NCI-H1105 (cell line): ENCODE results near the gene CCDC70.
"Not testable (repeated sequence)": the region's sequence is repeated elsewhere in the genome, so short reads cannot be mapped to it uniquely, and the experiment has no call there.

Experiments
- DNase-seq: peaks from one replicate; lab custom pipeline; 2025; lab: John Stamatoyannopoulos, UW

The CCDC70 gene

DNA sequence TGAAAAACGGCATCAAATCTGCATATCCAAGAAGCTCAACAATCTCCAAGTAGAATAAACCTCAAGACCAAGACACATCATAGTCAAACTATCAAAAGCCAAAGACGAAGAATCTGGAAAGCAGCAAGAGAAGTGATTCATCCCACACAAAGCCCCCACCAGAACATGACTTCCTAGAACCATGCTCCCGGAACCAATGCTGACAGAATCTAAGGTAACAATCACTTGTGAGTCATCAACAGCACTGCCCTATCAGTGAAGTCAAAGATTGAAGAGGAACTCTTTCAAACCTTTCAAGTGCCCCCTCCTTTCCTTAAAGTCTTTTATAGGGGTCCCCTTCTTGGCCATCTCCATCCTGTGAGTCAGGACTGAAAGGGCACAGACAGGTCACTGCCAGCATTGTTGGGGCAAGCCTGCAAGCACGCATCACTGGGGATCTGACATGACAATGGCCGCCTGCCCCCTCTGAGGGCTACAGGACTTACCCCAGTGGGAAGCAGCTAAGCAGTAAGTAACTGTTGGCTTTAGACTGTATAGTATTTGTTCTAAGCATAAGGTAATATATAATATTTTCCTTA lies at the start of gene CCDC70:
Gene CCDC70, plus strand, starts transcription at position 247 of the 578 bp plus-strand sequence. CDS start 3,443 bp downstream, outside the sequence.
- DNase-seq, result no peak

DNA sequence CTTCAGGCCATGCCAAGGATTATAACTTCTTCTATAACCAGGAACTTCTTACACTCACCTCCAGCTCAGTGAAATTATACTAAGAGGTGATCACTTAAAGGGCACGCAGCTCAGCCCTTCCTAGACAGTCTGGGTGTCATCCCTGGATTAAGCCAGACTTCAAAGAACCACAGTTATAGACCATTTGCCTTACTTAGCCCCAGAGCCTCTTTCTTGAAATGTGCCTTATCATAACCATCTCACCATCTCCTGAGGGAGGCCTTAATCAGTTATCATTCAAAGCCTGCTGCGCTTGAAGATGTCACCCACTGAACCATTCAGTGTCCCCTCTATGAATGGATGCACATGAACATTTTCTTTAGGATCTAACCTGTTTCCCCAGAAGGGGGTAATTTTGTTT lies 47.7 kb upstream of the CCDC70 start:
- no peak for DNase-seq

DNA sequence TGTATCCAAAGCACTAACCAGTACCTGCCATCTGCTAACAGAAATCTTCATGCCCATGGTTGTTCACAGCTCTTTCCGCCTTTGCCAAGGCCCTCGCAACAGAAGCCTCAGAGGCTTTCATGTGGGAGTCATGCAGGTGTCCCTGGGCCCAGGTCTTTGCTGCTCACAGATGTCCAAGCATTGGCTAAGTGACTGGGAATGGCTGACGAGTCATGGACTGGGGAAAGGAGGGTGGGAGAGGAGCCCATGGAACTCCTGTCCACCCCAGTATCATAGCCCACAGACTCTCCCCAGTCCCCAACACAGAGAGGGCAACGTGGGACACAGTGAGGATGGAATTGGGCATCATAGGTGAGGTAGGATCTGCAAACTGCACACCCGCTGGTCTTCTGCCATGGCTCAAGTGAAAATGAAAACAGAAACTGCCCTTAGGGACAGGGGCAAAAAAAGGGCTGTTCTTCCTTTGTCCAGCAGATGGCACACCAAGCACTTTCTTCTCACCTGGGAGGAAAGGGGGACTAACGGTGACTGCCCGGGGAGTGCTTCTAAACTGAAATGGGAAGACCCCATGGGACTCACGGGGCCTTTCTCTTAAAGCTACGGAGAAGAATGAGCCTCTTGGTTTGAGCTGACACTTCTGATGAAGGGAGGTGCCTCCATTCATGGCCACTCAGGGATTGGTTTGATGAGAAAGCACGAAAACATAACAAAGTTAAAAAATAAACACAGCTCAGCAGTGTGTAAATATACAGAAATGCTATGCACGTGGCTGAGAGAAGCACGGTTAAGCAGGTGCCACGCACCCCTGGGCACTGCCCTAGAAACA lies 46.7 kb upstream of the CCDC70 start:
- no peak for DNase-seq

DNA sequence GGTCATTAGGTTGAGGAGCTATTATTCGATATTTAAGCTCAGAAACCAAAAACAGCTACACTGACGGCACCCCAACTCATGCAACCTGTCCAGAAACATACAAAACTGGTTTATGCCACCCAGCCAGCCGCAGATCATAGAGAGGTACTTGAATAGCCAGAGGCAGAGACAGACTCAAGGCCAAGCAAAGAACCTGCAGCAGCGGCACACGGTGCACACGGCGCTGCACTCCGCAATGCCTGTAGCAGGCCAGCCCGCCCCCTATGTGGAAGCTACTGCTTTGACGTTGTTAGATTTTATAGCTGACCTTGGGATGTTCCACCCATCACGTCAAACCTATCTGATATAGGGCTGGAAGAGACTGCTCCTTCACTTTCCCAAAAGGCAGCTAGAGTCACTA lies 45.9 kb upstream of the CCDC70 start:
- no peak for DNase-seq

DNA sequence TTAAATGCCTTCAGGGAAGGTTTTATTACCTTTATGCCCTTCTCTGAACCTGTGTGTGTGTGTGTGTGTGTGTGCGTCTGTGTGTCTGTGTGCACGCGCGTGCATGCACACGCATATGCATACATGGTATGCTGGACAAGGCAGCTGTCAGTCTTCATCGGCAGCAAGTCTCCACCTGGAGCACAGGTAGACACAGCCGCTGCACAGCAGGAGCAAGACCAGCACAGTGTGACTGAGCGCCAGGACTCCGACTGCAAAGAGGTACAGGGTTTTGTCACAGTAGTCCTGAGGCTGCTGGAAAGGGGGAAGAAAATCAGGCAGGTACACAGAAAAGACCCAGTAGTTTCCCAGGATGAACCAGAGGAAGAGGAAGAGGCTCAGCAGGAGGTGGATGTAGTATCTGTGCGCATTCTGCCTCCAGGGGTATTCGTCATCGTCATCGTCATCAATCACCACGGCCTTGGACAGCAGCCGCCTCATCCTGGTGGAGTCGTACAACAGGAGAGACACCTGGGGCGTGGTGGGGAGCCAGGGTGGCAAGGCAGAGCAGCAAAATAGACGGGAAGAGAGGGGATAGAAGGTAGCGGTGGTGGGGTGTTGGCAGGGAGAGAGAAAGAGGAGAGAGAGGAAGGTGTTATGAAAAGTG lies 45.0 kb upstream of the CCDC70 start:
- DNase-seq, result no peak

DNA sequence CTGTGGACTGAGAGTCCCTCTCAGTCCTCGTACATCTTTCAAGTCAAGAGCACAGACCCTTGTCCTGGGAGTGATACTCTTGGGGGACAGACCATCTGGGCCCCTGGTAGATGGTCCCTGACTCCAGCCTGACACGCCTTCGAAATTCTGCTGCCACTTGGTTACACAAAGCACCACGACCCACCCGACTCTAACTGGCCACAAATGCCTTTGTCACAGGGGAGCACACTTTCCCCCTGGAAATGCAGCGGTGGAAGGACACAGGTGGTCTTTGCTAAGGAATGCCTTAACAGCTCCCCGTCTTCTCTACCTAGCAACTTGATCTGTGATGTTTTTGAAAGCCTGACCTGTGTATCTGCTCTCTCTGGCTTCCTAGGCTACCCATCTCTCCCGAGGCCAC lies 44.1 kb upstream of the CCDC70 start:
- no peak for DNase-seq

DNA sequence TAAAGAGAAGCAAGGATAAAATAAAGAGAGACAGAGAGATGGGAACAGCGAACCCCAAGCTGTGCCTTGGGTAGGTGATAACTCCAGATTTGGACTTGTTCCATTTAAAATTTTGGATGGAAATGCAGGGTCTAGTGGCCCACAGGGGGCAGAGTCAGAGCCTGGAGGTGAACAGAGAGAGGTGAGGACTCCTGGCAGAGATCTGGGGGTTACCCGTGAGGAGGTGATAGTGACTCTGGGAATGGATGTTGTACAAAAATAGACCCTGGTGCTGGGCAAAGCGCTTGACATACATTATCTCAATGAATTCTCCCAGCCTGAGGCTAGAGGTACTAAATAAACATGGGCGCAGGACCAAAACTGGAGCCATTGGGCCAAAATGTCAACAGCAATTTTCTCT lies 43.5 kb upstream of the CCDC70 start:
- no peak for DNase-seq

DNA sequence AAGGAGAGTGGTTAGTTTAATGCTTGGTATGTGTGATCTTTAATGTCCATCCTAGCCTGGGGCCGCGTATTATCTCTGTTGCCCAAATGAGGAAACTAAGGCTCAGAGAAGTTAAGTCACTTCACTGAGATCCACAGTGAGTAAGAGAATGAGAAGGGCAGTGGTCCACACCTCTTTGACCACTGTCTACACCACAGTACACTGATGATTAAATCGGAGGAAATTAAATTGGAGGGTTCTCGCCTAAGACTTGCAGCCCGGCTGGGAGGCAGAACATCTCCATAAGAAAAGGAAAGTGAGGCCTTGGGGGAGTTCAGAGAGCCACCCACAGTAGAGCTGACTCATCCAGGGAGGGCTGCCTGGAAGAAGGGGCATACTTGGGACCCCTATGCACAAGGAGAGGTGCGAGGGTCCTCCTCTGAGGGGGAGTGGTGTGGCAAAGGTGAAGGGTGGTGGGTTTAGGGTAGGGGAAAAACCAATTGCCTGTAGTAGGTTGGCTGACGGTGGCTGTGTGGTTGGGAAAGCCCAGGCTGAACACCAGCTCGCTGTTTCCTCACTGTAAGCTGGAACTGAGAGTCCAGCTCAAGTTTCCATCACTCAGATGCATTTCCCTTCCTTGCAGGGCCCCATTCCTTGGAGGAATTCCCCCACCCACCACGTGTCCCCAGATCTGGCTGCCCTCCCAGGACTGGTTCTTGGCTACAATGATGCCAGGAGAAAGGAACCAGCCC lies 42.8 kb upstream of the CCDC70 start:
- DNase-seq, result no peak

DNA sequence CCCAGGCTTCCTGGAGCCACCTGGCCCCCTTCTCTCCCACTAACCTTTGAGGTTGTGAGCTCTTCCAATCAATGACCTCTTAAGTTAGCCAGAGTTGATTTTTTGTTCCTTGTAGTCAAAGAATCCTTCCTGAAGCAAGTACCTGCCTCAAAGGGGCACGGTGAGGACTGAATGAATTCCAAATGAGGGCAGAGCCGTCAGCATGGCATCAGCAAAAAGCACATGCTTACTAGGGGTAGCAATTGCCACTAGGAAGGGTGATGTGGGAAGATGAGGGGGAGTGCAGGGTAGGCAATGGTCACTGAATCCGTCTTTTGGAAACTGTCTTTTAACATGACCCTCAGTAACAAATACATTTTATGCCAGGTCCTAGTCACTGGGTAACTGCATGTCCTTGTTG lies 42.2 kb upstream of the CCDC70 start:
- no peak for DNase-seq

DNA sequence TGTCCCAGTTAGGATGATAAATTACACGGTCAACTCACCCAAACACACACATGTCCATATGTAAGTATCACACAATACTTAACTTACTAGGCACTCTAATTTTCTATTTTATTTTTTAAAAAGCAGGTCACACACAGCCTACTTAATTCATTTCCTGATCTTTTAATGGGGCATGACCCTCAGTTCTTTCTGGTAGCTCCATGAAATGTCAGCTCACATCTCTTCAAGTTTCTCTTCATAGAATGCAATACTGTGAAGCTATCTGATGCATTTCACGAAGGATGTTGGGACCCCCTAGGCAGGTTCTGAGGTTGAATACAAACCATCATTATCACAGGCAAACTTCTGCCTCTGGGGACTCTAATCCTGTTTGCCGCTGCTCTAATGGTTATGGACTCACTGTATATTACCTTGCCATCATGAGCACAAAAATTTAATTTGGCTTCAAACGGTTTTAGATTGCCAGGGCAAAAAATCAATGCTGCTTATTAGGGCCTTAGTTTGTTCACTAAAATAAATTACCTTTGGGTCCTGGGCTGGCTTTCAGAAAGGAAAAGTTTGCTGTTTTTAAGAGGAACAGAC lies 41.7 kb upstream of the CCDC70 start:
- no peak for DNase-seq

DNA sequence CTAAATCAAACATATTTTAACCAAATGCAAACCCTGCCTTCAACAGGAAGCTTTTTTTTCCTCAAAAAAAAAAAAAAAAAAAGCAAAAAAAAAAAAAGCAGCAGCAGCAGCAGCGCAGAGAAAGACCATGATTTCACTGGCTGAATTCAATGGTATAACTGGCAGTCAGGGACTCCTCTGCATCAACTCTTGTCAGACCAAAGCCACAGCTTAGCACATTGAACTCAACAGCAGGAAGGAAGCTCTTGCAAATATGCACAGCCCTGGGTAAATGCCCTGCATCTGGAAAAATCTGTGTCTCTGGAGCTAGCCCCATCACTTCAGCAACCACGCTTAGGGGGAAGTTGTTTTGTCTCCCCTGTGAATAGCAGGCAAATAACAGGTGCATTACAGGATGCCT lies 40.2 kb upstream of the CCDC70 start:
- DNase-seq, result no peak

DNA sequence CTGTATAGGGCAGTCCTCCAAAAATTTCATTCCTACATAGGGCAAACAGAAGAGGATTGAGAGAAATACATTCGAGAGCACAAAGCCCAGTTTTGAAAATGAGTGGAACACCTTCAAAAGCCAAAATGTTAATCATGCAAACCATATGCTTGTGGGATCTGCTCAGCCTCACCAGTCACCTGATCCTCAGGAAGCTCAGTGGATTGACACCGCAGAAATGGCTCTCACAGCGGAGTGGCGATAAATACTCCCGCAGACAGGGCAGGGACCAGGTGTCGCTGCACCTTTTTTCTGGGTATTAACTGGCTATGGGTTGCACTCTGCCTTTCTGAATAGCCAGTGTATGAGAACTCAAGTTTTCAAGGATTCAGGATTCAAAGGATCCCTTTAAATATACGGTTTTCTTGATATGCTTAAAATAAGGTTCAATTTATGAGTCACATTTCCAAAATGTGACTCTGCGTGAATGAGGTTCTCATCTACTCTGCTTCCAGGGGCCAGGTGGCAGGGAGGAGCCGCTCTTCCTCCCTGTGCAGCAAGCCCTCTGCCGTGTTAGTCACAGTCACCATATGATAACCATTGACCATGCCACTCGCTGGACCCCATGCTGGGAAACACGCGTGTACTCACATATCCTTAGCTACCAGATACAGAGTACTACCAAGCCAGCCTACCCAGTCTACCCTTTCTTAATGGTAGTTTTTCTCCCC lies 39.5 kb upstream of the CCDC70 start:
- no peak for DNase-seq

DNA sequence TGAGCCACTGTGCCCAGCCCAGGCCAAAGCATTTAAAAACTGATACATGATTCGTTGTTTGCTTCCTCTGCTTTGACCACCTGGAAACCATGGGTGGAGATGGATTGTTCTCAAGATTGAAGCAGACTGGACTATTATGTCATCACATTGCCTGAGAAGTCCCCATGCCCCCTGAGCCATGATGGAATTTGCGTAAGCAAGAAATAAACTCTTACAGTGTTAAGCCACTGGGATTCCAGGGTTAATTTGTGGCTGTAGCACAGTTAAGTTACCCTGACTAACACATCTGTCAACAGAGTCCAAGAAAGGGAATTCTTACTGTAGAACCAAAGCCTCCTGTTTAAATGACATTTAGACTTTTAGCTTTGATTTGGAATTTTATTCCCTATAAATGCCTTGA lies 38.4 kb upstream of the CCDC70 start:
- DNase-seq, result no peak

DNA sequence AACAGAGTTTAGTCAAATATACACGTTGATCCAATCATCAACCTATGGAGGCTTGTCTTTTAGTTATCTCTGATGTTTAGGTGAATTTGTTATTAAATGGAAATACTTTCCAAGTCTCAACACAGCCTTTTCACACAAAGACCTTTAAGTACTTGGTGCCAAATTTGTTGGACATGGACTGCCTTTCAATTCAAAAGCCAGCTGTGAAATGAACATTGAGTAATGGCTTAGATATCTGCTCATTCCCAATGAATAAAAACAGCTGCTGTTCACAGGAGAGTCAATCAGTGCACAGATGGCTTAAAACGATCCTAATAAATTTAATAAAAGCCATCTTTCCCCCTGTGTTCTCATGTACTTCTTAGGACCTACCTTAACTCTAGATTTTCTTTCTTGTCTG lies 37.9 kb upstream of the CCDC70 start:
- DNase-seq, result no peak

DNA sequence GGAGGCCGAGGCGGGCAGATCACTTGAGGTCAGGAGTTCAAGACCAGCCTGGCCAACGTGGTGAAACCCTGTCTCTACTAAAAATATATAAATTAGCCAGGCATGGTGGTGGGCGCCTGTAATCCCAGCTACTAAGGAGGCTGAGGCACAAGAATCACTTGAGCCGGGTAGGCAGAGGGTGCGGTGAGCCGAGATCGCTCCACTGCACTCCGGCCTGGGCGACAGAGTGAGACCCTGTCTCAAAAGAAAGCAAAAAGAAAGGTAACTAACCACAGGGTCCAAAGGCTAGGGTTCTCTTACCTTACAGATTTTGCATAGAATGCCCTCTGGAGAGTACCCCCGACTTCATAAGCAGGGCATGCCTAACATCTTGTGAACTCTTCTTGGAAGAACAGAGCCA lies 37.1 kb upstream of the CCDC70 start:
- DNase-seq, result not testable (repeated sequence)

DNA sequence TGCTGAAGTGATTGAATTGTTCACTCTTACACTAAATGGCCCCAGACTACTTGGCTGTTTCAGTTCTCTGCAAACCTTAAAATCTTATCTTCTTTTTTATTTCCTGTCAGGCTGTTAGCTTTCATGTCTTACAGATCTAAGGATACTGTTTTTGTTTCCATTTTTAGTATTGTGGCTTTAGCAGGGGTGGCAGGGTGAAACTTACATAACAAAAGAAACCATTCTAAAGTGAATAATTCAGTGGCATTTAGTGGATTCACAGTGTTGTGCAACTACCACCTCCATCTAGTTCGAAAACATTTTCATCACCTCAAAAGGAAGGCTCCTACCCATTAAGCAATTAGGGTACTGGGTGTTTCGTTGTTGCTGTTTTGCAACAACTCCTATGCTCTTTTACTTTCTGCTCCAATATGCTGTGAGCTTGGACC lies 36.6 kb upstream of the CCDC70 start:
- DNase-seq, result no peak

DNA sequence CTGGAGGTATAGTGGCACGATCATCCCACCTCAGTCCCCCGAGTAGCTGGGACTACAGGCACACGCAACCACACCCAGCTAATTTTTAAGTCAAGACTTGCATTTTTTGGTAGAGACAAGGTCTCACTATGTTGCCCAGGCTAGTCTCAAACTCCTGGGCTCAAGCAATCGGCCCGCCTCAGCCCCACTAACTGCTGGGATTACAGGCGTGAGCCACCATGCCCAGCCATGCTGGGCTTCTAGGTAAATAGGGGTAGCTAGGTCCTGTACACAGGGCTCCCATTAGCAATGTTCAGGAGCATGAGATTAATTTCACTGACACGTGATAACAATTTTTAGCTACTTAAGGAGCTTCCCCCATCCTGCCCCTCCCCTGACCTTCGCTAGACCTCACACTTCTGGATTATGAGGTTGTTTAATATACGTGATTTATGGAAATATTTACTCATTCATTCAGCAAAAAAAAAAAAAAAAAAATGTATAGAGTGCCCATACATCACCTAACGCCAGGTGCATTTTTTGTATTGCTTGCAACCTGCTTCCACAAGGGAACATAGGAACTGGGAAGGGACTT lies 36.0 kb upstream of the CCDC70 start:
- DNase-seq, result no peak

DNA sequence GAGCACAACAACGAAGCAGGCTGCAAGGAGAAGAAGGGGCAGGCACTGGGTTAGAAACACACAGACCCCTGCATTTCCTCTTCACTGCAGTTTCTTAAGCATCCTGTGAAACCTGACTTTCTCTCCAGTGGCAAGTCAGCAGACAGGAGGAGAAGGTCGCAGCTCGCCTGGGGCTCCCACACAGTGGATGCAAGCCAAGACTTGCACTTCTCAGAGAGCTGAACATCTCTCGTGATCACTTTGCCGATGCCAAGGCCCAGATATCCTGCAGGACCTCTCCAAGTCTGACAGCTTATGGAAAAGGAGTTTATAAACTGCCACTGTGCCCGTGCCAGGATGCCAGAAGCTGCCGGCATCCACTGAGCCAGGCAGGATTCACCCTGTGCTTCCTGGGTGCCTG lies 35.2 kb upstream of the CCDC70 start:
- DNase-seq, result no peak

DNA sequence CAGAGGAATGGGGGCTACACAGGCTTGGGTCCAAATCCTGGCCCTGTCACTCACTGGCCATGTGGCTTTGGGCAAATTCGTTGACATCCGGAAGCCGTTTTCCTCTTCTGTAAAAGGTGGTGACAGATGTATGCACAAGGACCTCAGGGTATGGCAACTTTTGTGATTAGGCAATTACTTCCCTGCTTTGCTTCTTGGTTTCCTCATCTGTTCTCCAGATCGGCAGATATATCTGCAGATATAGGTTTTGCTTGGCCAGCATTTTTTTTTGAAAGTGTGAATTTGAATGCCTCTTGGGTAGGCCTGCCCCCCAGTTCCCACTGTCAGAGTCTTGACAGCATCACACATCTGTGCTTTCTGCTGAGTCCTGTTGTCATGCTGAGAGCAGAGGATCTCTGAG lies 34.5 kb upstream of the CCDC70 start:
- DNase-seq, result no peak

DNA sequence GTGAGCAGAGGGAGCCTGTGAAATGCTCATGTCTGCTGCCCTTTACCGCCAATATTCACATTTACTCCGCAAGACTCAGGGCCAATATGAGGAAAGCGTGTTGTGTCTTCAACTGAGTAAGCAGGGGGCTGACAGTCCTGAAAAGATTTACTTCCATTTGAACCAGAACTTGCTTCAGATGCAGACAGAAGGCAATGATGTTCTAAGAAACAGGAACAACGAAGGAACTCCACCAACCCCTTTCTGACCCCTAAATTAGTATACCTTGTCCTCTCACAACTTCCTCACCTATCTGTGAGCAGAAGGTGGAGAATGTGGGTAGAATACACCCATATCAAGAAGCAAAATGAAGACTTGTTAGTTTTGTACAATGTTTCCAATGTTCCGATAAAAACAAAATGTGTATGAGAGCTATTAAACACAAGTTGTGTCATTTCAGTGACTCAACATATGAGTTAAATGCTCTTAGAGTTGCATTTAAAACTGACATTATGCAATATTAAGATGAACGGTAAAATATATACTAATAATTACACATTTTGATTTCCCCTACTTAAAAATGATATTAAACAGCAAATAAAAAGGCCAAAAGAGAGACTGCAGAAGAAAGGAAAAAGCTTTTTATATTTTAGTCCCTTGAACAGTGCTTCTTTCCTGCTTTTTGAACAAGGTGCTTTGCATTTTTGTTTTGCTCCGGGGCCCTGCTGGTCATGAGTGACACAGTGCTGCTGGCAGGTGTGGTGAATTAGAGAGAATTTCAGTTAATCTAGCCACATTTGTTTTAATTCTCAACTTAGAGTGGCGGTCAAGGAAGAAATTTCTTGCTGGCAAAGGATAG lies 32.8 kb upstream of the CCDC70 start:
- no peak for DNase-seq

DNA sequence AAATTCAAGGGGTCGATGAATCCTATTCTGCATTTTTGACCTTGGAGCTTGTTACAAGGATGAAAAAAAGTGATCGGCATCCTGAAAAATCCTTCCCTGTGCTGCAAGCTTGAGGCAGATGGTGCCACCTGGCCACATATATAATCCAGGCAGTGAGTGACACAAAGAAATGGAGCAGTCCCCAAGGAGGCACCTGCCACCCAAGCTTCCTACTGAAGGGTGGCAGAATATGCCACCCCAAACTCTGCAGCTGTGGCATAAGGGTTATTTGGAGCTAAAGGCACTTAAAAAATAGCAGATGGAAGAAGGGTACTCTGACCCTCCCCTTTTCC lies 32.2 kb upstream of the CCDC70 start:
- DNase-seq, result no peak
